Endometrial microvascular endothelial cells (primary cell): ENCODE results near the gene ANKH. TPM values are rescaled to one million over a fixed set of nuclear protein-coding genes. Genes with fewer than 3 reads are reported as not detected.
"Not testable (repeated sequence)": the region's sequence is repeated elsewhere in the genome, so short reads cannot be mapped to it uniquely, and the experiment has no call there.

Experiments used
- in situ Hi-C: cut with HindIII; loops from 2 replicates; pipeline ENCODE4 v1.10.0; 2017; ENCODE audit warnings: low sequenced_read_pairs, low pct_unique_long_range_greater_than_20kb; ENCODE audit errors: inconsistent ontology term
- total RNA-seq: library from RNA; depleted of rRNA; stranded (reverse); fragments of >200 nt; gene quantifications from one replicate; pipeline ENCODE4 v1.2.3, GENCODE V29; 2015; ENCODE audit errors: inconsistent ontology term

The ANKH gene
- total RNA-seq, 1 donor from 2014 or later: 24.0 TPM

DNA sequence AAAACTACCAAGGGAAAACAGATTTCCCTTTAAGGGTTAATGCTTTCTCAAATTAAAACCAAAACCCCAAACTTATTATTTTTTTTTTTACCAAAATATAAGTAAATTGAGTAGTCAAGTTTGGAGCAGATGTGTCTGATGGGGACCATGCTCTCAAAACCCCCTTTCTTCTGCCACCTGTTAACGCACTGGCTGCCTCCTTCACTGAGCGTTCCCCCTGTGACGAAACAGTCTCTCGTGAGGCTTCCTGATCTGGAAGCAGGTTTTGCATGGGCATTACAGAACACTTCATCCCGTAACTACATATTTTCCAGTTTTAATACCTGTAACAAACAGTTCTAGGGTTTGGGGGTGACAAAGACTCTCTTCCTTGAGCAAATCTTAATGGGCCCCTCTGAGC, 59.4 kb downstream of the ANKH start:
- in situ Hi-C loops: no loop called here

DNA sequence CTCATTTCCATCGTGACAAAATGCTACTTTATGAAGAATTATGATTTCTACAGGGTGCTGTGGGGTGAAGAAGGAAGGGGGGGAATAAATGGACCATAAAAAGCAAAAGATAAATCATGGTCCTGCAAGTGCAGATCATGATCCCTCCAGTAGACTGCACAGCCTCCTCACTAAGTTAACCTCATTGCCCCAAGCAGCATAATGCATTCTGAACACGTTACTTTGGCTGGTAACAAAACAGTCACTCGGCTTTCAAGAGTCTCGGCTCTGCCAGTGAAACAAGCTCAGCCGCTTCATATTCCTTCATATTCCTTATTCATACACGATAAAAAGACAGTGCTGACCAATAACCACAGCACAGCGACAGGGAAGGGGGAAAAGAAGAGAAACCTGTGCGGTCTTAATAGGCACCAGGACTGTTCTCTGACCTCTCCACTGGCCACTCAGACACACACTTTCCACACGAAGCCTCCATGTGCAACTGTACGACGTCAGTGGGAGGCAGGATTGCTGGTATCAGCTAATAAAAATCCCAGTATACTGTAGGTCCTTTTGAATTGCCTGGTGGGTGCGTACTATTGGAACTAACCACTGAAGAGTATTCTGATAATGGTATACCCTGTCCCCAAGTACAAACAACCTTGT, 60.5 kb downstream of the ANKH start:
- in situ Hi-C loops: no loop called here

DNA sequence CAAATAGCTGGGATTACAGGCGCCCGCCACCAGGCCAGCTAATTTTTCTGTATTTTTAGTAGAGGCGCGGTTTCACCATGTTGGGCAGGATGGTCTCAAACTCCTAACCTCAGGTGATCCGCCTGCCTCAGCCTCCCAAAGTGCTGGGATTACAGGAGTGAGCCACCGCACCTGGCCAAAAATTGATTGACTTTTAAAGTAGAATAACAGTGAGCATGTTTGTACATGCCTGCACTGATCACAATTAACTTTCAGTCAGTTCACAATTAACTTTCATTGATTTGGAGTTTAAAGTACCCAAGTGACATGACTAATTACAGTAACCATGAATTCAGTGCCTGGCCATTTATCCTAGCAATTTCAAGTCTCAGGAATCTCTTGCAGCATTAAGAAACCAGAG, 61.3 kb downstream of the ANKH start:
- in situ Hi-C loops: no loop called here

DNA sequence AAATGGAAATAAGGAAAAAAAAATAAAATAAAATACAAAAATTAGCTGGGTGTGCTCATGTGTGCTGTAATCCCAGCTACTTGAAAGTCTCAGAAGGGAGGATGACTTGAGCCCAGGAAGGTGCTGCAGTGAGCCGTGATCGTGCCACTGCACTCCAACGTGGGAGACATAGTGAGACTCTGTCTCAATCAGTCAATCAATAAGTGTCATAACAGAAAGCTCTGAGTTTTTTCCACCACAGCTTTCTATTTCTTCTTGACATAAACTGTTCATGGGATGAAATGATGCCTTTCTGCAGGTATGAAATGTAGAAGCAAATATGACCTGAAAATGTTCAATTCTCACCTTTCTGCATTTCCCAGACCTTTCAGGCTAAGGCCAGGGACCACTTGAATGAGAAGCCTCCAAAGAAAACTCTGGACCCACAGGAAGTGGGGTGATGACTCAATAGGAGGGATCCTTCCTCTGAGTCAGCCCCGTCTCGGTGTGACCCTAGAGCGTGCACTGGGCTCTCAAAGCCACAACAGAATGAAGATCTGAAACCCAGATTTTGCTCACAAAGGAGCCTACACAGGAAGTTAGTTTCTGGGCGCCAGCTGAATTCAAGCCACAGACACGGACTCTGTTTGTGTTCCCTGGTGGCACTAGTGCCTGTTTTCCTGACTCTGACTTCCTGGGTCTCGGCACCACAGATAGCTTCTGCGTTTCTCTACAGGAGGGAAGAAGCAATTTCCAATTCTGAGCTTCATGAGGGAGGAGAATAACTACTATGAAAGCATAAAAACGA, 62.0 kb downstream of the ANKH start:
- in situ Hi-C loops: no loop called here

DNA sequence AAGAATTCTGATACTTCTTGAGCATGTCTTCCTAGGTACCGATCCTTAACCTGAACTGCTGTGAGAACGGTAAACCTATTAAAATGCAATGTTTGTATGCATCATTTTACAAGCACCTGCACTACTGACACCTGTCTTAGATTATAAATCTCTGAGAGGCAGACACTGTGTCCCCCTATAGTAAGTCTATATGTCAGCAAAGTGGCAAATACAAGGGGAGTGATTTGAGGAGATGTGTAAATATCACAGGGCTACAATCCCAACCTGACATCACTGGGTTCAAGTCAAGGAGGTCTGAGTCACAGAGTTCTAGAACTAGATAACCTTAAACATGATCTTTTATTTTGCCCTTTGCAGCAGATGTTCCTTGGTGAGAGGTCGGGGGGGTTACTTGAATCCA, 64.1 kb downstream of the ANKH start:
- in situ Hi-C loops: no loop called here

DNA sequence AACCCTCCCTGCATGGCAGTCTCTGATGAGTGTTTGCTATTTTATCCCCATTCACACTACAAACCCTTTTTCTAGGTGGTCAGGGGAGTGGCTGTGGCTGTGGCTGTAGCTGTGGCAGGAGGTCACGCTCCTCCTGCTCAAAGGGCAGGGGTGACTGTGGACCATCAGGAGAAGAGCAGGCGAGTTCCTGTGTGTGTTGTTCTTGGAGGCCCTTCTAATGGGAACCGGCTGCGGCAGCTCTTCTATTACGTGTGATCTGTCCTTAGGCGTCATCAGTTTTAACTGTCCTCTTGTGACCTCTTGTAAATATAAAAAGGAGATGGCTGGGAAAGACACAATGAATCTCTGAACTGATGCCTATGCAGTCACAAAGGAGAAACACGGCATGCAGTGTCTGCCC, 65.1 kb downstream of the ANKH start:
- in situ Hi-C loops: no loop called here

DNA sequence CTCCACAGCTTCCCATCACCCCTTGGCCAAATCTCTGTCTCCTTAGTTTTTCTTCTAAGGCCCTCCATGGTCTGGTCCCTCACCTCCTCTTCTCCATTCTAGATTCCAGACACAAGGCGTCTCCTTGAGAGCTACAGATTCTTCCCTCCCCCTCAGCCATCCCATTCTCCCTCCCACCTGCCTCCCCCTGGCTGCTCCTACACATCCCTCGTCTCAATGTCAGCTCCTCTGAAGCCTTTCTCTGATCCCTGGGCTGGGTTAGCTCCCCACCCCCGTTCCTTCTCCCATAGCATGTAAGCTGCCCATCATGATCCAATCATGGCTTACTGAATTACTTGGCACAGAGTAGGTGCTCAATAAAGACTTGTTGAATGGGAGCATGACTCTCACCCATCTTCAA, 69.0 kb downstream of the ANKH start:
- in situ Hi-C loops: no loop called here

DNA sequence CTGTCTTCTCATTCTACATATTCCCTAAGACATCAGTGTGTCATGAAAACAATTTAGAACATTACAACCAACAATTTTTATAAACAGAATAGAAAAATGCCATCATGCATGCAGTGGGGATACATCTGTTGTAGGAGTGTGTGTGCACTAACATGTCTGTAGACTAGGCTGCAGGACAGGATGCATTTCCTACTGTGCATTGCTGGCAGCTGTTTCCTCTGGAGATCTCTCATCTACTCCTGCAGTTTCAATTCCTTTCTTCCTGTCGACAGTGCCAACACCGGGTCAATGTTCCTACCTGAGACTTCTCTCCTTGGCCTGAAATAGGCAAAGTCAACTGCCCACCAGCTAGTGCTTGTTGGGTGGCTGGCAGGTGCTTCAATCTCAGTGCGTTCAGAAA, 69.8 kb downstream of the ANKH start:
- in situ Hi-C loops: no loop called here

DNA sequence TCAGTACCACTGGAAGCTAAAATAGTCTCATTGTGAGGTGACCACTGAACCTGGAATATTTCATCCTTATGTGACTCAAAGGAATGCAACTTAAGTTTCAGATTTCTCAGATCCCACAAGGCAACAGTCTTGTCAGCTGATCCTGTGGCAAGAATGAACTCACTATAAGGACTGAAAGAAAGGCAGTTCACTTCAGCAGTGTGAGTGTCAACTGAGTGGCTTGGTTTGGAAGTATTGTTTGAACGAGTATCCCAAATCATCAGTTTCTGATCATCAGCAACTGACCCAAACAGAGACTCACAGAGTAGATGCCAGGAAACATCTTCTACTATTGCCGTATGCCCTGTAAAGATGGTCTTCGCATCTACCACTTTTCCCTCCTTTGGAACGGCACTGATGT, 74.2 kb downstream of the ANKH start:
- in situ Hi-C loops: not testable (repeated sequence)

DNA sequence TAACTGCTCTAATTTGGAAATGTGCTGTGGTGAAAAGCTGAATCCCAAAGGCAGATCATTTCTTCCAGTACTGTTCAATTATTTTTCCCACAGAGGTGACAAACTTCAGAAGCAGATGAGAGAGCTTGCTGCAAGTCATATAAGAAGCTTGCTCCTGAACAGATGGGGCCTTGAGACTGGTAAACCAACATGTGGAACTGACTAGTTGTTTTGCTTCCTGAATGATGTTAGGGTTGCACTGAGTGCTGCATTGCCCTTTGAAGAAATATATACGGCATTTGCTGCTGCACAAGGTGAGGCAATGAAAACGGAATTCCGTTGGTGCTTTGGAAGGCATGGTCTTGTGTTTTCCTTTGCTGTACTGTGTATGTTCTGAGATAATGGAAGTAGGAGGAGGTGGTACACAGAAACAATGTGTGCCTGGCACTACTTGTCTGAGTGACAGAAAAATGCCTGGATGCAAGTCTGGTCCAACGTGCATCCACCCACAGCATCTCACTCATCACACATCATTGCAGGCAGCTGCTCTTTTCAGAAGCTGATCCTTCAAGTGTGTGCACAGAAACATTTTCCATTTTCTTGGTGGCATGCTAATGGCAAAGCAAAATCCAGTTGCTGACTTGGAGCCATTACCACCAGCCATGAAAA, 76.9 kb downstream of the ANKH start:
- in situ Hi-C loops: no loop called here

DNA sequence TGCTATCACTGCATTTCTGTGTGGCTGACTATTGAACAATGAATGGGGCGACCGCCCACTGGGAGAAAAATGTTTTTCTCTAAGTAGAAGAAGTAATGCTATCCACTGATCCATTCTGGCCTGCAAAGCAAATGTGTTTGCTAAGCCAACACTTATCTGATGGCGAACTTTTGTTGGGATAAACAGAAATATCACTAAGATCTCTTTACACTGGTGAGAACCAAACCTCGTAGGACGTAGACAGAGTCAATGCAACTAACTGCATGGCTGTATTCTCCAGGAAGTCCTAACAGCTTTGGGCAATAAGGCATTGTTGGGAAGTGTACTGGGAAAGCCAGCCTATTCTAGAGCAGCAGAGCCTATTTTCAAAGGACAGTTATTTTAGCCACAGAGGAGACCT, 77.7 kb downstream of the ANKH start:
- in situ Hi-C loops: no loop called here

DNA sequence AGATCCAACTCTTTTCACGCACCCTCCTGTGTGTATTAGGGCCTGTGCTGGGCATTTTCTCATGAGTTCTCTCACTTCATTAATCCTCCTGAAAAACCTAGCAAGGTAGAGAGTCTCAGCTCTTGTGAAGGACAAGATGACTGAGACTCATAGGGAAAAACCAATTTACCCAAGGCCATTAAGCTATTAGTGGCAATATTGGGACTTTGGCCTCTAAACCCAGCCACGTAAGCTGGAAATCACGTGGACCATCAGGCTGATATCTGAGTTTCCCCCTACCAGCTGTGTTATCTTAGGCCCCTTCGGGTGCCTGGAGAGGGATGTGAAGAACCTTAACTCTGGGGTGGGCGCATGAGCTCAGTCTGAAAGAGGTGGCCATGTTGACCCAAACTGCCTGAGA, 80.7 kb downstream of the ANKH start:
- in situ Hi-C loops: no loop called here

DNA sequence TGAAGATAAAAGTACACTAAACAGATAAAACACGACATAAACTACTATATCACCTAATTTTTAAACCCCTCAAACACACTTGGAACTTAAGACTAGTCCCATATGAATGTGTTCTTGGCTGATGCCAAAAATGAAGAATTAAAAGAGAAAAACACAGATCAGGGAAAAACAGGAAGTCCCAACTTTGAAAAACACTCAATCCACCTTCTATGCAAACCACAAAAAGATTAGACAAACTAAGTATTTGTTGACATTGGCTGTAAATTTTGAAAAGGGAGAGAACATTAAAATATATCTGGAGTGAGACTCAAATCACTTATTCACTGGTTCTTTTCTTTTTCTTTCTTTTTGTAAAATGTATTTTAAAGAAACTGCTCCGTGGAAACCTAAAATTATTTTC, 81.4 kb downstream of the ANKH start:
- in situ Hi-C loops: no loop called here

DNA sequence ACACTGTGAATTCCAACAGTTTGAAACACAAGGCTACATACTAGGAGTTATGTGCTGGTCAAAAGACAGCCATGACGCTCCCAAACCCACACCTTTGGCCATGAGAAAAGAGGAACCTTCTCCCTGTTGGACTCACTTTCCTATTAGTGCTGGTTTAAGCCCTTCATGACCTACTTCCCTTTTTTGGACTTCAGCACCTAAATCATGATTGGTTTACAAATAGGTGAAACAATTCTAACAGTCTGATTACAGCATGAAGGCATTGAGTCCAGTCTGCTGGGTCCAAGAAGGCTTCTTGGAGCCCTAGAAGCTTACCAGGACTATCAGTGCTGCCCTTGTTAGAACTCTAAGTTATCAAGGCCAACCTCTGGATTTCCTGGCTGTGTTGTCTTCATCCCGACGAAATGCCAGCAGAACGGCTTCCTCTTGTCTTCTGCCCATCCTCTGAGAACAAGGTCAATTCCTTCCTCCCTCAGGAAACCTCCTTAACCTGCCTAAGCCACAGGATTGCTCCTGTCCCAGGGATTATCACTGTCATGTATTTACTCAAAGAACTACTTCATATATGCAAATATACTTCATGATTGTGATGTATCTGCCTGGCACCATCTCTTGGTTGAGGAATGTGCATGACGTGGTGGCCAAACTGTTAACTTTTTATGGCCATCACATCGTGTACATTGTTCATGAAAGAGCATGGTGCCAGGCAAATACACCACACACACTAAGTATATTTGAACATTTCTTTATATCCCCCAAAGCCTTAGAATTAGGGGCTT, 83.6 kb downstream of the ANKH start:
- in situ Hi-C loops: no loop called here

DNA sequence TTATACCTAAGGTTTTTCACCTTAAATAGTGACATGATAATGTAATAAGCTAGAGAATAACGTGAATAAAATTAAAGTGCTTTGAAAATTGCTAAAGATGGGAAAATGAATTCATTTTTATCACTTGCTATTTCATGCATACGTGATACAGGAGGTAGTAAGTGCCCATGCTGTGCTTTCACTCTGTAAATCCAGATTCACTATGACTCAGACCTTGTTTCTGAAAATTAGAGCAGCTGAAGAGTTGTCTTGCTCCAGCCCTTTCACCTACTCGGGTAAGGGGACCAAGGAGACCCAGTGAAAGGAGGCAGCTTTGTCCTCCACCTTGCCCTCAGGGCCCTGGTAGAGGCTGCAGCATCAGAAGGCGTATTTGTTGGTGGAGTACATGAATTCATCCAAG, 87.9 kb downstream of the ANKH start:
- in situ Hi-C loops: no loop called here

DNA sequence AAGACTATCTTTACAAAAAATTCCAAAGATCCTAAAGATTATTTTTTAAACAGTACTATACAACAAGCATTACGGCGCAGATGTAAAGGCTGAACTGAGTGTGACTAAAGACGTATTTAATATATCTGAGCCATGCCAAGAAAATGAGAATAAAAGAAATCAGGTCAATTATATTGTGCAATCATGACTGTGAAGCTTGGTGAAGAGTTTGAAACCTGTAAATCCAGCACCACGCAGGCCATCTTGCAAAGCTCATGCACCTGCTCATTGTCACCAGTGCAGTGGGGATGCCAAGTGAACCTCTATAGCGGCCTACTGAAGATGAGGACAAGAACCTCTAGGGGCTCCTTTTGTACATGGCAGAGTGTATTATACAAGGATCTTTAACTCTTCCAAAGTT, 89.0 kb downstream of the ANKH start:
- in situ Hi-C loops: no loop called here

DNA sequence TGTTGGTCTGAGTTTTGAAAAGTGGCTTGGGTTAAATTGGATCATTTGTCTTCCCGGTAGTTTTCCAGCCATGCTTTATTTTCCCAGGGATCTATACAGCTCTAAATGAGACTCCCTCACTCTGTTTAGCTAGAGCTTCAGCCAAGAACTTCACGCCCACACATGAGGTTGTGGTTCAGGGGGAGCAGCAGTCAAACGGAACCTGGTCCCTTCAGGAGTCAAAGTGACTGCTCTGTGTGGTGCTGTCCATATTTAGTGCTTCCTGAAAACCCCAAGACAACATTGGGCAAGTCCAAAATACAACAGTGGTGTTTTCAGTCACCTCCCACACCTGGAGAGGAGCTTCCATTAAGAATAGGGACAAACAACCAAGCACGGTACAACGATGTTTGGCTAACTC, 90.5 kb downstream of the ANKH start:
- in situ Hi-C loops: no loop called here

DNA sequence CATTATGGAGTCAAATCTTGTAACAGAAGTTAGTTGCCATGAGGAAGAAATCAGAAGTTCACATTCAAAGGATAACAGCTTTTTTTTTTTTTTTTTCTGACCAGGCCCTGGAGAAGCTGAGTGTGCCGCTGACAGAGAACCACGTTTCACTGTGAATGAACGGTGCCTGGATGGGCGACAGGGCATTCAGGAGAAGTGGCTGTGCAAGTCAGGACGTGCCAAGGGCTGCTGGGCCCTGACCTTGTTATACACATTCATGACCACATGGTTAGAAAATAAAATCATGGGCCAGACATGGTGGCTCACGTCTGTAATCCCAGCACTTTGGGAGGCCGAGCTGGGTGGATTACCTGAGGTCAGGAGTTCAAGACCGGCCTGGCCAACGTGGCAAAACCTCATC, 91.6 kb downstream of the ANKH start:
- in situ Hi-C loops: no loop called here

DNA sequence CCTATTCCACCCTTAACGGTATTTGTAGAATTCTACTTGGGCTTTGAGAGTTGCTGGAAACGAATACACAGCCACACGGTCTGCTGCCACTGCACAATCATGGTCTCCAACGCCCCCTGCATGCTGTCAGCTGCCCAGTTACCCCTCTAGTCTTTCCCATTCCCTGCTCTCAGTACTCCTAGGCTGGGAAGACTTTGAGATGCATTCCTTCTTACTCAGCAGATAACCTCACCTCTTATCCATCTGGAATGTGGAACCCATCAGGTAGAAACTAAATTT, 92.8 kb downstream of the ANKH start:
- in situ Hi-C loops: no loop called here
